Tibial nerve (tissue), 4 donors: ENCODE results near the gene KRT1.

Source experiments
- EP300 ChIP-seq, 2 donors: sonication (generic); formaldehyde crosslinking; IDR thresholded peaks; one replicate each; pipeline ENCODE4 v1.6.1; 2017; ENCODE audit warnings: antibody characterized with exemption in 2 of 2, mild to moderate bottlenecking in 1 of 2
- TF ChIP-seq, protein P1 (sequence below), 5 experiments: fragments of 200-600 bp in 3 of 5; fragments of 450-650 bp in 2 of 5; sonication (generic) in 3 of 5; IDR thresholded peaks; one replicate each; pipeline ENCODE4 v1.5.1; 2016 to 2019; ENCODE audit warnings: antibody characterized with exemption in 5 of 5, mild to moderate bottlenecking in 3 of 5, moderate library complexity in 2 of 5

DNA sequence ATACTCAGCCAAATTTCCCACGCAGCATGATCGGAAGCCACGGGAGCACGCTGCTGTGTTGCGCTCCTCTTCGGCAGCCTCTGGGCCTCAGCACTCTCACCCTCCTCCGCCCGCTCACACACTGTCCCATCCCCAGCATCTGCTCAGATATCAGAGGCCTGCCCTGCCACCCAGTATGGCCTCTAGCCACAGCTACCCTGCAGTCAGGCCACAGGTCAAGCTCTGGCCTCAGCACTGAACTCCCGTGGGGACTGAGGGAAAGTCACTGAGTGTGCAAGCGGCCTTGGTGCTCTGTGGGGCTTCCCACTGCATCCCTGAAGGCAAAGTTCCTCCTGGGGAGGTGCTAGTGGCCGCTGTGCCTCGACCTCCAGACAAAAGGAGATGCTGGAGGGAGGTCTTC lies 21.1 kb upstream of the KRT1 start:
- TF ChIP-seq, protein P1, sequence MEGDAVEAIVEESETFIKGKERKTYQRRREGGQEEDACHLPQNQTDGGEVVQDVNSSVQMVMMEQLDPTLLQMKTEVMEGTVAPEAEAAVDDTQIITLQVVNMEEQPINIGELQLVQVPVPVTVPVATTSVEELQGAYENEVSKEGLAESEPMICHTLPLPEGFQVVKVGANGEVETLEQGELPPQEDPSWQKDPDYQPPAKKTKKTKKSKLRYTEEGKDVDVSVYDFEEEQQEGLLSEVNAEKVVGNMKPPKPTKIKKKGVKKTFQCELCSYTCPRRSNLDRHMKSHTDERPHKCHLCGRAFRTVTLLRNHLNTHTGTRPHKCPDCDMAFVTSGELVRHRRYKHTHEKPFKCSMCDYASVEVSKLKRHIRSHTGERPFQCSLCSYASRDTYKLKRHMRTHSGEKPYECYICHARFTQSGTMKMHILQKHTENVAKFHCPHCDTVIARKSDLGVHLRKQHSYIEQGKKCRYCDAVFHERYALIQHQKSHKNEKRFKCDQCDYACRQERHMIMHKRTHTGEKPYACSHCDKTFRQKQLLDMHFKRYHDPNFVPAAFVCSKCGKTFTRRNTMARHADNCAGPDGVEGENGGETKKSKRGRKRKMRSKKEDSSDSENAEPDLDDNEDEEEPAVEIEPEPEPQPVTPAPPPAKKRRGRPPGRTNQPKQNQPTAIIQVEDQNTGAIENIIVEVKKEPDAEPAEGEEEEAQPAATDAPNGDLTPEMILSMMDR (IDR thresholded peaks at IDR 0.05) = no peak
- no peak for TF ChIP-seq EP300 (IDR thresholded peaks at IDR 0.05)
